KMS-11 (cell line): ENCODE measurements around the gene AKR7A2.
"Not testable (repeated sequence)": the region's sequence is repeated elsewhere in the genome, so short reads cannot be mapped to it uniquely, and the experiment has no call there.

Experiments used
- H2AFZ ChIP-seq: fragments of 200-600 bp; sonication (generic); 2 replicates; pipeline ENCODE4 v1.6.1; 2016; ENCODE audit warnings: antibody characterized with exemption, mixed run types, low read depth
- H3K27ac ChIP-seq: fragments of 200-600 bp; sonication (generic); 2 replicates; pipeline ENCODE4 v1.6.1; 2016; ENCODE audit warnings: mild to moderate bottlenecking, mixed run types
- H3K27me3 ChIP-seq: fragments of 200-600 bp; sonication (generic); 2 replicates; pipeline ENCODE4 v1.6.1; 2017; ENCODE audit warnings: mild to moderate bottlenecking, low read depth, mixed run types, moderate library complexity; ENCODE audit not compliant: insufficient read depth
- H3K36me3 ChIP-seq: fragments of 200-600 bp; sonication (generic); 2 replicates; pipeline ENCODE4 v1.6.1; 2017; ENCODE audit warnings: mild to moderate bottlenecking, mixed run types; ENCODE audit not compliant: insufficient read depth
- H3K4me1 ChIP-seq: fragments of 200-600 bp; sonication (generic); 2 replicates; pipeline ENCODE4 v1.6.1; 2016; ENCODE audit warnings: mild to moderate bottlenecking, low read depth, mixed run types; ENCODE audit not compliant: poor library complexity, severe bottlenecking
- H3K4me2 ChIP-seq: fragments of 200-600 bp; sonication (generic); 2 replicates; pipeline ENCODE4 v1.7.0; 2016; ENCODE audit warnings: mild to moderate bottlenecking, mixed run types
- H3K4me3 ChIP-seq: fragments of 200-600 bp; sonication (generic); IDR thresholded peaks from 2 replicates; pipeline ENCODE4 v1.6.1; 2017; ENCODE audit warnings: low read depth, low read length, mixed read lengths; ENCODE audit not compliant: insufficient read depth
- H3K79me2 ChIP-seq: fragments of 200-600 bp; sonication (generic); 2 replicates; pipeline ENCODE4 v1.6.1; 2016; ENCODE audit warnings: low read depth, mixed run types; ENCODE audit not compliant: insufficient read depth
- H3K9ac ChIP-seq: fragments of 200-600 bp; sonication (generic); 2 replicates; pipeline ENCODE4 v1.6.1; 2016; ENCODE audit warnings: mild to moderate bottlenecking, mixed run types
- H4K20me1 ChIP-seq: fragments of 200-600 bp; sonication (generic); 2 replicates; pipeline ENCODE4 v1.6.1; 2016; ENCODE audit warnings: mild to moderate bottlenecking, mixed run types; ENCODE audit not compliant: insufficient read depth
- TF ChIP-seq, protein P1 (sequence below): fragments of 200-600 bp; sonication (generic); conservative IDR thresholded peaks from 2 replicates; pipeline ENCODE4 v1.6.1; 2017; ENCODE audit warnings: low read depth, mild to moderate bottlenecking, antibody characterized with exemption, low read length, moderate library complexity, mixed read lengths

The AKR7A2 gene

DNA sequence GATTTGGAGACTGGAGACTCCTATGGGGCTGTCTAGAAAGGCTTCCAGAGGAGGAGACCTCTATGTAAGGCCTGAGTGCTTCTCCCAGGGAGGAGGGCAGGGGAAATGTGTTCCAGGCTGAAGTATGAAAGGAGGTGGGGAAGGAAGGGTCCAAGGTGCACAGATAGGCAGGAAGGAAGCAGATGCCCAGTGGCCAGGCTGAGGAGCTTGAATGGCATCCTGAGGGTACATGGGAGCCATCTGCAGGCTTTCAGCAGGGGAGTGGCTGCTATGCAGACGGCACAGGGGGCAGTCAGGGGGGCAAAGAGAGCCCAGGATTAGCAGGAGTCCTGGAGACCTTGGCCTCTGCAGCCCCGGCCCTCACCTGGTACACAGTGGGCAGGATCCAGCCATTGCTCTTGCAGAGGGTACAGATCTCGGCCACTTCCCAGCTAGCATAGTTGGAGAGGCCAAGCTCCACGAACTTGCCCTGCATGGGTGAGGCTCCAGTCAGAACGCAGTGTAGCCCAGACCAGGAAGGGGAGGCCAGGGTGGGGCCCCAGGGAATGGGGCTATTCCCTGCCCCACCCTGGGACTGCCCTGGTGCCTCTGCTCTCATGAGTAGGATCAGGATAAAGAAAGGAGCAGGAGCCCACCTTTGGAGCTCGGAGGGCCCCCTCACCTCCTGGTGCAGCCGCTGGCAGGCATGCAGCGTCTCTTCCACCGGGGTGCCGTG, 4.0 kb downstream of the AKR7A2 start:
- Histone ChIP-seq H3K27ac (no peak overlapping the region), H2AFZ (no peak overlapping the region), H3K79me2 (no peaks in the 10 kb centered on the region), H3K36me3 (no peaks in the 10 kb centered on the region), H3K4me2 (no peak overlapping the region), H3K4me1 (peaks cover 13% of the 10 kb centered on the region), H3K9ac (no peak overlapping the region), H3K4me3 (no peak overlapping the region), H3K27me3 (no peaks in the 10 kb centered on the region), H4K20me1 (no peaks in the 10 kb centered on the region)
- TF ChIP-seq, protein P1, sequence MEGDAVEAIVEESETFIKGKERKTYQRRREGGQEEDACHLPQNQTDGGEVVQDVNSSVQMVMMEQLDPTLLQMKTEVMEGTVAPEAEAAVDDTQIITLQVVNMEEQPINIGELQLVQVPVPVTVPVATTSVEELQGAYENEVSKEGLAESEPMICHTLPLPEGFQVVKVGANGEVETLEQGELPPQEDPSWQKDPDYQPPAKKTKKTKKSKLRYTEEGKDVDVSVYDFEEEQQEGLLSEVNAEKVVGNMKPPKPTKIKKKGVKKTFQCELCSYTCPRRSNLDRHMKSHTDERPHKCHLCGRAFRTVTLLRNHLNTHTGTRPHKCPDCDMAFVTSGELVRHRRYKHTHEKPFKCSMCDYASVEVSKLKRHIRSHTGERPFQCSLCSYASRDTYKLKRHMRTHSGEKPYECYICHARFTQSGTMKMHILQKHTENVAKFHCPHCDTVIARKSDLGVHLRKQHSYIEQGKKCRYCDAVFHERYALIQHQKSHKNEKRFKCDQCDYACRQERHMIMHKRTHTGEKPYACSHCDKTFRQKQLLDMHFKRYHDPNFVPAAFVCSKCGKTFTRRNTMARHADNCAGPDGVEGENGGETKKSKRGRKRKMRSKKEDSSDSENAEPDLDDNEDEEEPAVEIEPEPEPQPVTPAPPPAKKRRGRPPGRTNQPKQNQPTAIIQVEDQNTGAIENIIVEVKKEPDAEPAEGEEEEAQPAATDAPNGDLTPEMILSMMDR: no peak

DNA sequence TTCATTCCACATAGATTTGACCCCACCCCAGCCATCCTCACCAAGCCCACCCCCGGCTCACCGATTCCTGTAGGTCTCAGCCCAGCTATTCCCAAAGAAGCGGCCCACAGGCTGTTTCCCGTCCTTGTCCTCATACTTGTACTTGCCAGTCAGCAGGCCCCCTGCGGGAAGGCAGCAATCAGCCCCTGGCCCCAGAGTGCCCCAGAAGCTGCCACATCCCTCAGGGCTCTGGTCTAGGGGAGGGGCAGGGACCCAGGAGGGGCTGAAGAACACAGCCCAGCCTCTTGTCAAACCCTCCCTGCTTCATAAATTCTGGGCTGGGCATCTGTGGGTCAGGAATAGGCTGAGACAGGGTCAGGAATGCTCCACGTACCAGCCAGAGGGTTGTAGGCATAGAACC, 5.0 kb downstream of the AKR7A2 start:
- H3K4me2 ChIP-seq: no peak overlapping the region
- H3K4me3 ChIP-seq: no peak overlapping the region
- H2AFZ ChIP-seq: no peak overlapping the region
- no peaks in the 10 kb centered on the region for H3K36me3 ChIP-seq
- H4K20me1 ChIP-seq: no peaks in the 10 kb centered on the region
- no peaks in the 10 kb centered on the region for H3K79me2 ChIP-seq
- H3K27me3 ChIP-seq: no peaks in the 10 kb centered on the region
- H3K9ac ChIP-seq: no peak overlapping the region
- H3K27ac ChIP-seq: no peak overlapping the region
- TF ChIP-seq, protein P1: no peak
- H3K4me1 ChIP-seq: peaks cover 8% of the 10 kb centered on the region

DNA sequence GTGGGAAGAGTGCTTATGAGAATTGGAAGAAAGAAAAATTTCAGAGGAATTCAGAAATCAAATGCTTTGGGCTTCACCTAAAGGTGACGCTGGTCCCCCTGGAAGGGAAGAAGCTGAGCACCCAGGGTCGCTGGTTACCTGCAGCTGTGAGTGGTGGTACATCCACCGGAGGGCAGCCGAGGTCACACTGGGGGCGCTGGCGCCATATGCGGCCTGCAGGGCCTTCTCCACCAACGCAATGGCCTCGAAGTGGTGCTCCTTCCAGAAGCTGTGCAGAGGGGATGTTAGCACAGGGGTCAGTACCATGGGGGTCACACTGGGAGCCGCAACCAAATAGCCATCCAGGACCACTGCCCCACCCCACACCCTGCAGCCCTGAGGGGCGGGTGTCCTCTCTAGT, 6.1 kb downstream of the AKR7A2 start:
- Histone ChIP-seq H3K36me3 (no peaks in the 10 kb centered on the region), H3K4me1 (peaks cover 4% of the 10 kb centered on the region), H3K27me3 (no peaks in the 10 kb centered on the region), H3K4me2 (no peak overlapping the region), H3K79me2 (no peaks in the 10 kb centered on the region), H3K27ac (no peak overlapping the region), H4K20me1 (no peaks in the 10 kb centered on the region), H3K4me3 (no peak overlapping the region), H3K9ac (no peak overlapping the region), H2AFZ (no peak overlapping the region)
- TF ChIP-seq, protein P1: no peak

DNA sequence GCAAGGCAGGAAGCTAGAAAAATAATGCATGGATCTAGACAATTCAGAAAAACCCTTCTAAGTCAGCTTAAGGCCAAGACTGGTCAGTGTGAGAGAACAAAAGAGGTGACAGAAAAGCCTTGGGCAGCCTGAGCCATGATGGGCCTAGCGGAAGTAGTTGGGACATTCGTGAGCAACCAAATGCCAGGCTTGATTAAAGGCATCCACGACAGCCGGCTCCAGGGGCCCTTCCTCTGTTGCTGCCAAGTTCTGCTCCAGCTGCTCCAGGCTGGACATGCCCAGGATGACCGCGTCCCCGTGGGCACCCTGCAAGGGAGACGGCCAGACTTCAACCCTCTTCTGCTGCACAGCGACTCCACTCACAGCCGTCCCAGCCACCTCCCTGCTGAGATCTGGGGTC, 7.9 kb downstream of the AKR7A2 start:
- H3K27me3 ChIP-seq, H3K36me3 ChIP-seq, H4K20me1 ChIP-seq, H3K4me2 ChIP-seq, H3K79me2 ChIP-seq, H3K9ac ChIP-seq, H3K27ac ChIP-seq, H3K4me3 ChIP-seq, H2AFZ ChIP-seq, H3K4me1 ChIP-seq: not testable (repeated sequence)

DNA sequence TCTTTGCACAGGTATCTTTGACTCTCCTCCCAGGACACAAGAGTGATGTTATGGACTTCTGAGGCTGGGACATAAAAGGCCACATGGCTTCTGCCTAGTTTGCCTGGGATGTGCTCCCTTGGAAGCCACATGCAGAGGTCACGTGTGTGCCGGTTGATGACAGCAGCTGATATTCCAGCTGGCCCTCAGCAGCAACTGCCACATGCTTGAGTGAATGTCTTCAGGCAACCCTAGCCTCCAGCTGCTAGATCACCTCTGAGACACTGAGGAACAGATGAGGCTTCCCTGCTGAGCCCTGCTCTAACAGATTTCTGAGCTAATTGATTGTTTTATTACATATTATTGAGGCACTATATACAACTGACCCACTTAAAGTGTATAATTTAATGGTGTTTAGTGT, 11.7 kb downstream of the AKR7A2 start:
- H4K20me1 ChIP-seq: no peaks in the 10 kb centered on the region
- H2AFZ ChIP-seq: no peak overlapping the region
- no peak overlapping the region for H3K4me3 ChIP-seq
- no peak overlapping the region for H3K27ac ChIP-seq
- H3K9ac ChIP-seq: no peak overlapping the region
- no peaks in the 10 kb centered on the region for H3K36me3 ChIP-seq
- no peaks in the 10 kb centered on the region for H3K79me2 ChIP-seq
- no peak overlapping the region for H3K4me2 ChIP-seq
- no peaks in the 10 kb centered on the region for H3K4me1 ChIP-seq
- no peaks in the 10 kb centered on the region for H3K27me3 ChIP-seq
- TF ChIP-seq, protein P1: no peak
